ENCODE measurements around the gene FUBP1. TPM values are rescaled to one million over a fixed set of nuclear protein-coding genes. Genes with fewer than 3 reads are reported as not detected.

The FUBP1 gene
- total and polyA plus RNA-seq, 3 donors from 2014 or later: 83.7 to 160 (median 141) TPM

DNA sequence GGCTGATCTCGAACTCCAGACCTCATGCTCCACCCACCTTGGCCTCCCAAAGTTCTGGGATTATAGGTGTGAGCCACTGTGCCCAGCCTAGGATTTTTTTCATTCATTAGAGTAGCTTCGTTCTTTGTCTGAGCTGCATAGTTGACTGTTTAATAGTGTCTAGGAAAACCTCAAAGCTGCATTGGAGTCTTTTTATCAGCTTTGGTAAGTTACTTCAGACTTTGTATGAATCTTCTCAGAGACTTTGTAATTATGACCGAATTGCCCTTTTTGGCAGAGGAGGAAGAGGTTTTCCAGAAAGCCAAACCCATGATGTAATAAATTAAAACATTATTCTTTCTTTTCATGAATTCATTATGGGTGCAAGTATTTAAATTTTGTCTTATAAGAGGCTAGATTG, 31.0 kb upstream of the FUBP1 start:
- intact Hi-C loops (cut with DNase I; ENCODE audit: low total_unique reads): no loop called here
- no peak overlapping the region for H3K27ac ChIP-seq

DNA sequence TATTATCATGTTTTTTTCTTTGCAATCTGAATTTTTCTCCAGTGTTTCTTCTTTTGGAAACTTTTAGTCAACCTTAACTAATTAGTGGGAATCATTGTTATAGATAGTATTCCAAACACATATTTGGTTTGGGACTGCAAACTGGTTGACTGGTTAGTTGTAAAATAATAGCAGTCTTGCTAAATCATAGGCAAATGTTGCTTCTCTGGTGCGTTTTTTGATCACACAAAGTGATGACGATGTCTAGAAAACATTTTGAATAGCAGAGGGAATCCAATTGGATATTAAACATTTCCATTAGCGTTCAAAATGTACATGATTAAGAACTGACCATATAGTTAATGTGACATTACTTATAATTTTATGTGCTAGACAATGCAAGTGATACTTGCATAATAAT, 30.4 kb upstream of the FUBP1 start:
- no peaks in the 10 kb centered on the region for H3K27me3 ChIP-seq
- WGBS, 2 donors: 82 to 89% methylated on average over 3 of the region's 3 CpGs
- TF ChIP-seq POLR2A (IDR thresholded peaks at IDR 0.05): no peak
- TF ChIP-seq, protein P1, sequence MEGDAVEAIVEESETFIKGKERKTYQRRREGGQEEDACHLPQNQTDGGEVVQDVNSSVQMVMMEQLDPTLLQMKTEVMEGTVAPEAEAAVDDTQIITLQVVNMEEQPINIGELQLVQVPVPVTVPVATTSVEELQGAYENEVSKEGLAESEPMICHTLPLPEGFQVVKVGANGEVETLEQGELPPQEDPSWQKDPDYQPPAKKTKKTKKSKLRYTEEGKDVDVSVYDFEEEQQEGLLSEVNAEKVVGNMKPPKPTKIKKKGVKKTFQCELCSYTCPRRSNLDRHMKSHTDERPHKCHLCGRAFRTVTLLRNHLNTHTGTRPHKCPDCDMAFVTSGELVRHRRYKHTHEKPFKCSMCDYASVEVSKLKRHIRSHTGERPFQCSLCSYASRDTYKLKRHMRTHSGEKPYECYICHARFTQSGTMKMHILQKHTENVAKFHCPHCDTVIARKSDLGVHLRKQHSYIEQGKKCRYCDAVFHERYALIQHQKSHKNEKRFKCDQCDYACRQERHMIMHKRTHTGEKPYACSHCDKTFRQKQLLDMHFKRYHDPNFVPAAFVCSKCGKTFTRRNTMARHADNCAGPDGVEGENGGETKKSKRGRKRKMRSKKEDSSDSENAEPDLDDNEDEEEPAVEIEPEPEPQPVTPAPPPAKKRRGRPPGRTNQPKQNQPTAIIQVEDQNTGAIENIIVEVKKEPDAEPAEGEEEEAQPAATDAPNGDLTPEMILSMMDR (IDR thresholded peaks at IDR 0.05): no peak
- no peak overlapping the region for H3K4me3 ChIP-seq
- H3K9me3 ChIP-seq: no peaks in the 10 kb centered on the region
- intact Hi-C loops (cut with DNase I; ENCODE audit: low total_unique reads): no loop called here
- H3K36me3 ChIP-seq (ENCODE audit: low read depth, missing control alignments): no peaks in the 10 kb centered on the region
- no peak for DNase-seq
- H3K4me1 ChIP-seq: peaks cover 11% of the 10 kb centered on the region
- H3K27ac ChIP-seq: no peak overlapping the region

More for the DNA sequence above, 31.0 kb upstream of the FUBP1 start:
- Histone ChIP-seq H3K27me3 (no peaks in the 10 kb centered on the region), H3K4me1 (peaks cover 11% of the 10 kb centered on the region), H3K9me3 (no peaks in the 10 kb centered on the region), H3K4me3 (no peak overlapping the region), H3K36me3 (ENCODE audit: low read depth, missing control alignments) (no peaks in the 10 kb centered on the region)
- WGBS, 2 donors: 71 to 73% methylated on average over 3 of the region's 3 CpGs
- TF ChIP-seq, protein P1 (IDR thresholded peaks at IDR 0.05): no peak
- DNase-seq: no peak

DNA sequence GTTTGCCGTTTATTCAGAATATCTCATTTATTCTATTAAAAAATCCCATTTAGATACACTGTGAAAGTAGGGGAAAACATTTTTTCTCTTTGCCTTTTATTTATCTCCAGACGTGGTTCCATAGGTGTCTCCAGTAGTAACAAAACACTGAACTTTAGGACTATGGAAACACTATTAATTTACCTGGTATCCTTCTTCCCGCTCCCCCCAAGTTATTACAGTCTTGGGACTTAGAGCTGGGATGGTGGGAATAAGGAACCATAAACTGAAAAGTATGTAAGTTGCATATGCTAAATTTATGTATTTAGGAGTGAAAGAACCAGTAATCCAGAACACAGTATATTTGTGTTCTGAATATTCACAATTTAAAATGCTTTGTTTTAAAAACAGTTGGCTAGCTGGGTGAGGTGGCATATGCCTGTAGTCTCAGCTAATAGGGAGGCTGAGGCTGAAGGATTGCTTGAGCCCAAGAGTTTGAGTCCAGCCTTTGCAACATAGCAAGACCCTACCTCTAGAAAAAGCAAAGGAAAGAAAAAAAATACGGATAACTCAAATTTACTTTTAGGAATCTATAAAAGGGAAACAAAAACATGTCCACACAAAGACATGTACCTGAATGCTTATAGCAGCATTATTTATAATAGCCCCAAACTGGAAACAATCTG, 28.9 kb upstream of the FUBP1 start:
- DNase-seq: no peak
- H3K36me3 ChIP-seq (ENCODE audit: low read depth, missing control alignments): no peaks in the 10 kb centered on the region
- no peaks in the 10 kb centered on the region for H3K27me3 ChIP-seq
- 80 to 87% methylated on average over 4 of the region's 4 CpGs for WGBS, 2 donors
- H3K4me1 ChIP-seq: peaks cover 11% of the 10 kb centered on the region
- H3K9me3 ChIP-seq: no peaks in the 10 kb centered on the region
- H3K4me3 ChIP-seq: no peak overlapping the region
- no peak for TF ChIP-seq POLR2A (IDR thresholded peaks at IDR 0.05)
- TF ChIP-seq, protein P1 (IDR thresholded peaks at IDR 0.05): no peak
- intact Hi-C loops (cut with DNase I; ENCODE audit: low total_unique reads): no loop called here
- no peak overlapping the region for H3K27ac ChIP-seq

DNA sequence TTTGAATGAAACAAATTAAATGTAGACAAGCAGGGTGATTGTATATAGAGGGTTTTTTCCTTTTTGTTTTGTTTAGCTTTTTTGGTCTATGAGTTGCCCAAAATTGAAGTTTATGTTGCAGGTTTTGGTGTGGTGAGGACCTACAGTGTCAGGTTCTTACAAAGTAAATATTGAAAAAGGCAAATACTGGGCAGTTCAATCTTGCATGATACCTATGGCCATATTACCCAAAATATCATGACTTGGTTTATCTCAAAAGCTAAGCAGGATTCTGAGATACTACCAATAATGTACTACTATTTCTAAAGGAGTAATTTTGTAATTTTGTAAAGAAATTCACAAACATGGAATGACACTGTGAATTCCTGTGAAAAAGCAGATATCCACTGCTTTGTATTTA, 27.6 kb upstream of the FUBP1 start:
- no peak for TF ChIP-seq POLR2A (IDR thresholded peaks at IDR 0.05)
- TF ChIP-seq, protein P1 (IDR thresholded peaks at IDR 0.05): no peak
- no peak for DNase-seq
- Histone ChIP-seq H3K9me3 (no peaks in the 10 kb centered on the region), H3K27ac (peak overlapping the region; percentile 96), H3K36me3 (ENCODE audit: low read depth, missing control alignments) (no peaks in the 10 kb centered on the region), H3K27me3 (no peaks in the 10 kb centered on the region), H3K4me1 (peaks cover 11% of the 10 kb centered on the region), H3K4me3 (peak overlapping the region; percentile 47 to 72)
- intact Hi-C loops (cut with DNase I; ENCODE audit: low total_unique reads): no loop called here

DNA sequence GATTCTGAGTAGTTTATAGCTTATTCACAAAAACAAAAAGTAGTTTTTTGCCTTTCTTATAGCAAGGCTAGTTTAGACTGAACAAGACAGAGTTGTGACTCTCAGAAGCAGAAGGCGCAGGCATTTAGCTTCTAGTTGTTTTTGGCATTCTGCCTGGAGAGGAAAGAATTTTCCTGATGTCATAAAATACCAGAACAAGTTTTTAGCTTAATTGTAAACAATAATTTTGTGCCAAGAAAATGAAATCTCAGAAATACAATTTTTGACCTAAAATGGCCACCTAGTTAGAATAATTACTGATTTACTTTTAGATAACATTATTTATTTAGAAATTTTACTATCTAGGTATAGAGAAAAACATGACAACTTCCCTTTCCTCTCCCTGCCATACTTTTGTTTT, 26.9 kb upstream of the FUBP1 start:
- peaks cover 9% of the 10 kb centered on the region for H3K4me1 ChIP-seq
- H3K27me3 ChIP-seq: no peaks in the 10 kb centered on the region
- 27 to 30% methylated on average over 1 of the region's 1 CpG for WGBS, 2 donors
- no peak for TF ChIP-seq POLR2A (IDR thresholded peaks at IDR 0.05)
- TF ChIP-seq, protein P1 (IDR thresholded peaks at IDR 0.05): no peak
- peak overlapping the region; percentile 96 for H3K27ac ChIP-seq
- DNase-seq: peak; percentile 33
- peak overlapping the region; percentile 47 to 72 for H3K4me3 ChIP-seq
- no peaks in the 10 kb centered on the region for H3K9me3 ChIP-seq
- intact Hi-C loops (cut with DNase I; ENCODE audit: low total_unique reads): no loop called here
- no peaks in the 10 kb centered on the region for H3K36me3 ChIP-seq (ENCODE audit: low read depth, missing control alignments)
